Neuronal stem cell (in vitro differentiated cells): ENCODE measurements around the gene RALGAPA2.

Source experiments
- DNase-seq: peaks from one replicate; pipeline ENCODE4 v3.0.0-alpha.2; 2013; ENCODE audit warnings: low spot score
- H2AFZ ChIP-seq: one replicate; pipeline ENCODE4 v1.6.1; 2013; ENCODE audit warnings: mild to moderate bottlenecking, low read length, inconsistent platforms
- H2AK5ac ChIP-seq: 2 replicates; pipeline ENCODE4 v1.6.1; 2013; ENCODE audit warnings: low read depth, mild to moderate bottlenecking, inconsistent platforms, low read length, moderate library complexity, mixed read lengths
- H2BK120ac ChIP-seq: 2 replicates; pipeline ENCODE4 v1.6.1; 2013; ENCODE audit warnings: low read depth, mild to moderate bottlenecking, inconsistent platforms, low read length, moderate library complexity, mixed read lengths
- H2BK12ac ChIP-seq: one replicate; pipeline ENCODE4 v1.6.1; 2013; ENCODE audit warnings: low read length, inconsistent platforms
- H2BK15ac ChIP-seq: 2 replicates; pipeline ENCODE4 v1.6.1; 2013; ENCODE audit warnings: mild to moderate bottlenecking, low read length, inconsistent platforms, mixed read lengths
- H2BK5ac ChIP-seq: one replicate; pipeline ENCODE4 v1.6.1; 2013; ENCODE audit warnings: inconsistent platforms, mild to moderate bottlenecking, low read length, moderate library complexity
- H3K14ac ChIP-seq: one replicate; pipeline ENCODE4 v1.6.1; 2013; ENCODE audit warnings: low read length, inconsistent platforms
- H3K18ac ChIP-seq: 2 replicates; pipeline ENCODE4 v1.6.1; 2013; ENCODE audit warnings: low read length, inconsistent platforms
- H3K23ac ChIP-seq: 2 replicates; pipeline ENCODE4 v1.6.1; 2013; ENCODE audit warnings: low read depth, mild to moderate bottlenecking, mixed read lengths, low read length, inconsistent platforms; ENCODE audit not compliant: poor library complexity
- H3K27ac ChIP-seq: replicated peaks from 3 replicates; pipeline ENCODE4 v1.5.1; 2013; ENCODE audit warnings: low read length, inconsistent platforms
- H3K27me3 ChIP-seq, 3 experiments: 2 replicates each; pipeline ENCODE4 v1.6.1; 2013; ENCODE audit warnings: low read length in 3 of 3, mild to moderate bottlenecking in 2 of 3, inconsistent platforms in 1 of 3, low read depth in 1 of 3, mixed read lengths in 1 of 3, moderate library complexity in 1 of 3; ENCODE audit not compliant: control insufficient read depth in 3 of 3, insufficient read depth in 3 of 3
- H3K36me3 ChIP-seq, 2 donors: replicated peaks in 1 of 2; 2 replicates each; pipeline ENCODE4 v1.6.1; 2013; ENCODE audit warnings: low read length in 2 of 2; ENCODE audit not compliant: control insufficient read depth in 2 of 2, insufficient read depth in 2 of 2
- H3K4ac ChIP-seq: 2 replicates; pipeline ENCODE4 v1.6.1; 2013; ENCODE audit warnings: inconsistent platforms, mild to moderate bottlenecking, low read length, moderate library complexity
- H3K4me1 ChIP-seq, 2 donors: 1 replicate in 1 of 2; 2 replicates in 1 of 2; pipeline ENCODE4 v1.6.1; 2013; ENCODE audit warnings: low read length in 2 of 2, low read depth in 1 of 2; ENCODE audit not compliant: control insufficient read depth in 2 of 2, insufficient read depth in 1 of 2
- H3K4me2 ChIP-seq: one replicate; pipeline ENCODE4 v1.6.1; 2013; ENCODE audit warnings: mild to moderate bottlenecking, low read length, inconsistent platforms; ENCODE audit not compliant: insufficient read depth, poor library complexity, severe bottlenecking
- H3K4me3 ChIP-seq, 2 donors: 2 replicates each; pipeline ENCODE4 v1.5.1; 2013; ENCODE audit warnings: low read length in 2 of 2, mild to moderate bottlenecking in 2 of 2, inconsistent platforms in 1 of 2, moderate library complexity in 1 of 2
- H3K79me1 ChIP-seq: one replicate; pipeline ENCODE4 v1.6.1; 2013; ENCODE audit warnings: low read depth, mild to moderate bottlenecking, inconsistent platforms, low read length, moderate library complexity
- H3K9ac ChIP-seq: one replicate; pipeline ENCODE4 v1.6.1; 2013; ENCODE audit warnings: mild to moderate bottlenecking, low read depth, low read length, inconsistent platforms; ENCODE audit not compliant: poor library complexity
- H3K9me3 ChIP-seq, 2 donors: replicated peaks in 1 of 2; 2 replicates each; pipeline versions ENCODE3 to v1.6.1; 2013; ENCODE audit warnings: low read length in 2 of 2, mild to moderate bottlenecking in 2 of 2, inconsistent platforms in 1 of 2, low read depth in 1 of 2, mixed read lengths in 1 of 2, moderate library complexity in 1 of 2; ENCODE audit not compliant: control insufficient read depth in 2 of 2, insufficient read depth in 1 of 2
- H4K8ac ChIP-seq: one replicate; pipeline ENCODE4 v1.6.1; 2013; ENCODE audit warnings: low read depth, mild to moderate bottlenecking, inconsistent platforms, low read length, moderate library complexity
- H4K91ac ChIP-seq: one replicate; pipeline ENCODE4 v1.6.1; 2013; ENCODE audit warnings: low read length, low read depth, mild to moderate bottlenecking, inconsistent platforms; ENCODE audit not compliant: poor library complexity
- WGBS, 2 donors: extraction: QIAGEN DNeasy Blood & Tissue Kit; methylation state at CpG; one replicate each; pipeline ENCODE4 v1.1.7; 2013; ENCODE audit warnings: missing lambda C conversion rate in 2 of 2, mixed read lengths in 1 of 2; ENCODE audit not compliant: insufficient read length in 2 of 2, insufficient replicate concordance in 1 of 2; ENCODE audit errors: extremely low coverage in 2 of 2; 5-methylcytosine and 5-hydroxymethylcytosine counted together

The RALGAPA2 gene

GRCh38 chr20:20456741-20457140, 255.7 kb downstream of the RALGAPA2 start:
- WGBS, 2 donors: no CpG with 5 or more reads among the region's 2 CpGs
- H3K36me3 ChIP-seq: no peaks in the 10 kb centered on the region
- H2AFZ ChIP-seq: no peak overlapping the region
- H3K9me3 ChIP-seq: peaks cover 0 to 2% of the 10 kb centered on the region in 2 donors
- H3K4me1 ChIP-seq: peaks cover 20 to 28% of the 10 kb centered on the region in 2 donors
- no peak overlapping the region for H3K4me3 ChIP-seq
- H2AK5ac ChIP-seq: no peak overlapping the region
- no peak overlapping the region for H3K4me2 ChIP-seq
- H2BK12ac ChIP-seq: no peak overlapping the region
- no peak overlapping the region for H3K14ac ChIP-seq
- no peak overlapping the region for H2BK120ac ChIP-seq
- H3K18ac ChIP-seq: no peak overlapping the region
- H3K9ac ChIP-seq: no peak overlapping the region
- no peak overlapping the region for H3K23ac ChIP-seq
- H3K27ac ChIP-seq: no peak overlapping the region
- no peak overlapping the region for H2BK5ac ChIP-seq
- no peak for DNase-seq
- no peak overlapping the region for H4K8ac ChIP-seq
- H3K27me3 ChIP-seq: no peaks in the 10 kb centered on the region
- H3K4ac ChIP-seq: no peak overlapping the region
- H2BK15ac ChIP-seq: no peak overlapping the region
- no peaks in the 10 kb centered on the region for H3K79me1 ChIP-seq
- no peak overlapping the region for H4K91ac ChIP-seq

GRCh38 chr20:20455926-20456325, 256.5 kb downstream of the RALGAPA2 start:
- Histone ChIP-seq H3K4me1 (peaks cover 15 to 22% of the 10 kb centered on the region in 2 donors), H3K23ac (no peak overlapping the region), H4K91ac (no peak overlapping the region), H2BK12ac (no peak overlapping the region), H3K4me3 (no peak overlapping the region), H3K14ac (no peak overlapping the region), H3K9ac (no peak overlapping the region), H3K4me2 (no peak overlapping the region), H3K4ac (no peak overlapping the region), H3K18ac (no peak overlapping the region), H2AFZ (no peak overlapping the region), H2BK15ac (no peak overlapping the region), H2AK5ac (no peak overlapping the region), H3K9me3 (peaks cover 0 to 2% of the 10 kb centered on the region in 2 donors), H2BK120ac (no peak overlapping the region), H2BK5ac (no peak overlapping the region), H3K36me3 (no peaks in the 10 kb centered on the region), H3K27ac (no peak overlapping the region), H3K27me3 (no peaks in the 10 kb centered on the region), H3K79me1 (no peaks in the 10 kb centered on the region), H4K8ac (no peak overlapping the region)
- no peak for DNase-seq
- no CpG with 5 or more reads among the region's 2 CpGs for WGBS, 2 donors

- peaks cover 0 to 2% of the 10 kb centered on the region in 2 donors for H3K9me3 ChIP-seq
- H3K27ac ChIP-seq: no peak overlapping the region
- no peak overlapping the region for H3K23ac ChIP-seq
- no peak overlapping the region for H2AK5ac ChIP-seq
- H2BK5ac ChIP-seq: no peak overlapping the region
- no peak overlapping the region for H3K9ac ChIP-seq
- no peaks in the 10 kb centered on the region for H3K79me1 ChIP-seq
- H2BK12ac ChIP-seq: no peak overlapping the region
- H3K4ac ChIP-seq: no peak overlapping the region
- H3K18ac ChIP-seq: no peak overlapping the region
- peaks cover 18% of the 10 kb centered on the region in 2 donors for H3K4me1 ChIP-seq
- WGBS, 2 donors: no CpG with 5 or more reads among the region's 21 CpGs
- H4K91ac ChIP-seq: no peak overlapping the region
- no peak overlapping the region for H2AFZ ChIP-seq
- no peak overlapping the region for H2BK120ac ChIP-seq
- no peak overlapping the region for H3K4me2 ChIP-seq
- no peaks in the 10 kb centered on the region for H3K36me3 ChIP-seq
- no peak overlapping the region for H3K14ac ChIP-seq
- no peak overlapping the region for H2BK15ac ChIP-seq
- no peak for DNase-seq
- no peak overlapping the region for H4K8ac ChIP-seq
- H3K4me3 ChIP-seq: no peak overlapping the region
- H3K27me3 ChIP-seq: no peaks in the 10 kb centered on the region
These were observed 257.4 kb downstream of the RALGAPA2 start for GRCh38 chr20:20454850-20455627.

GRCh38 chr20:20454367-20454766, 258.1 kb downstream of the RALGAPA2 start:
- no peak overlapping the region for H3K4ac ChIP-seq
- no CpG with 5 or more reads among the region's 4 CpGs for whole genome bisulfite sequencing, 2 donors
- no peak overlapping the region for H3K18ac ChIP-seq
- H3K36me3 ChIP-seq: no peaks in the 10 kb centered on the region
- no peak overlapping the region for H2BK5ac ChIP-seq
- H3K4me2 ChIP-seq: no peak overlapping the region
- peaks cover 18% of the 10 kb centered on the region in 2 donors for H3K4me1 ChIP-seq
- no peak overlapping the region for H2AK5ac ChIP-seq
- no peak overlapping the region for H3K4me3 ChIP-seq
- no peak overlapping the region for H3K14ac ChIP-seq
- no peak for DNase-seq
- H3K79me1 ChIP-seq: no peaks in the 10 kb centered on the region
- no peaks in the 10 kb centered on the region for H3K27me3 ChIP-seq
- H3K9ac ChIP-seq: no peak overlapping the region
- no peak overlapping the region for H2AFZ ChIP-seq
- H4K91ac ChIP-seq: no peak overlapping the region
- H3K23ac ChIP-seq: no peak overlapping the region
- H3K27ac ChIP-seq: no peak overlapping the region
- no peak overlapping the region for H2BK12ac ChIP-seq
- no peak overlapping the region for H2BK15ac ChIP-seq
- no peak overlapping the region for H2BK120ac ChIP-seq
- no peaks in the 10 kb centered on the region for H3K9me3 ChIP-seq
- H4K8ac ChIP-seq: no peak overlapping the region
